Upper lobe of left lung (tissue), 6 donors: ENCODE results near the gene KIDINS220. TPM values are rescaled to one million over a fixed set of nuclear protein-coding genes. Genes with fewer than 3 reads are reported as not detected.

Experiments
- ATAC-seq, 2 donors: fragments of 200-7000 bp; cut with Tn5 transposase; one replicate each; pipeline ENCODE4 v1.9.1; 2022; ENCODE audit warnings: mild to moderate bottlenecking in 2 of 2, moderate library complexity in 2 of 2; ENCODE audit not compliant: low FRiP score in 2 of 2
- DNase-seq, 2 donors: peaks; one replicate each; pipeline ENCODE4 v3.0.0-alpha.2; 2019 to 2020
- H3K27ac ChIP-seq, 4 donors: fragments of 200-600 bp; sonication (generic); one replicate each; pipeline ENCODE4 v1.5.1; 2016 to 2019
- H3K27me3 ChIP-seq, 4 donors: fragments of 200-600 bp; sonication (generic); one replicate each; pipeline ENCODE4 v1.5.1; 2017 to 2019
- H3K36me3 ChIP-seq, 4 donors: fragments of 200-600 bp; sonication (generic); one replicate each; pipeline ENCODE4 v1.5.1; 2016 to 2019
- H3K4me1 ChIP-seq, 4 donors: fragments of 200-600 bp; sonication (generic); one replicate each; pipeline ENCODE4 v1.5.1; 2018 to 2019
- H3K4me3 ChIP-seq, 4 donors: fragments of 200-600 bp; sonication (generic); one replicate each; pipeline ENCODE4 v1.5.1; 2017 to 2019; ENCODE audit warnings: mild to moderate bottlenecking in 2 of 4, moderate library complexity in 1 of 4
- H3K9me3 ChIP-seq, 4 donors: fragments of 200-600 bp; sonication (generic); one replicate each; pipeline ENCODE4 v1.5.1; 2018 to 2019
- EP300 ChIP-seq, 4 donors: sonication (generic); formaldehyde crosslinking; IDR thresholded peaks; one replicate each; pipeline ENCODE4 v1.5.1; 2017; ENCODE audit warnings: antibody characterized with exemption in 4 of 4, control low read depth in 2 of 4
- POLR2A ChIP-seq, 4 donors: fragments of 450-650 bp; IDR thresholded peaks; one replicate each; pipeline ENCODE4 v1.5.1; 2016 to 2017; ENCODE audit warnings: antibody characterized with exemption in 4 of 4, mild to moderate bottlenecking in 2 of 4
- POLR2AphosphoS5 ChIP-seq, 2 donors: sonication (generic); formaldehyde crosslinking; IDR thresholded peaks; one replicate each; pipeline ENCODE4 v1.5.1; 2017; ENCODE audit warnings: antibody characterized with exemption in 2 of 2
- WGBS, 2 donors: methylation state at CpG; one replicate each; pipeline ENCODE4 v1.1.5; 2017 to 2018; 5-methylcytosine and 5-hydroxymethylcytosine counted together
- total RNA-seq, 6 donors: library from RNA; depleted of rRNA in 4 of 6; stranded (reverse); fragments of >200 nt in 4 of 6; gene quantifications; one replicate each; pipeline versions ENCODE4 v1.1.0 to v1.2.1, GENCODE V29; 2016 to 2021
- TF ChIP-seq, protein P1 (sequence below), 6 experiments: fragments of 450-650 bp in 4 of 6; fragments of 200-600 bp in 2 of 6; sonication (generic) in 2 of 6; IDR thresholded peaks; one replicate each; pipeline ENCODE4 v1.5.1; 2016 to 2019; ENCODE audit warnings: antibody characterized with exemption in 6 of 6
- donor health status: DM: no; HTN: no; CAD: no; lungs with moderate emphysema.
- donor health status: DM: no; HTN: yes; CAD: no; lungs with severe emphysema.

The KIDINS220 gene
- total RNA-seq, 6 donors from 2014 or later = 58.2 to 136 (median 69.9) TPM

DNA sequence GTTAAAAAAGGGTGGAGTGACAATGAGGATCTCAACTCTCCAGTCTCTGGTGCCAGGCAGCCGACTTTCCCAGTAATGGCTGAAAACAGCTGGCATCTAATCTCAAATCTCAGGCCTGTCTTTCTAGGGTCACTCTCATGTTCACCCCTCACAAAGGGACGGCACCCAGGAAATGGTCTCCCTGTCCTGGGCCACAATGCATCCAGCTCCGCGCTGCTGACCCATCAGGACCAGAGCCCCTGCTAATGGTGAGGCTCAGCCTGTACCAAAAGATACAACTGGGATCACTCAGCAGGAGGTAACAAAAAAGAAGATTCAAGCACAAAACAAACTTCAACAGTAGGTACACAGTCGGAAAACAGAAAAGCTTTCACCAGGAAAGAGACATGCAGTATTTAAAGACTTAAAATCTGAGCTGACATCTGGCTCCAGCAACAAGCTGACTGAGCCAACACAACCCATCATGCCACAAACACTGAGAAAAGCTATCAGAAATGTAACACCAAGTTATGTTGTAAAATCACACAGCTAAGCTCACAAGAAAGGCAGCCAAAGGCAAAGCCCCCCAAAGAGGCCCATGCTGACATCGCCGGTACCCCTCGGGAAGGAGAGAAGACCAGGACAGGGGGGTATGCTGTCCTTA is 13.6 kb upstream of the KIDINS220 start:
- 90 to 93% methylated on average over 8 of the region's 8 CpGs for WGBS, 2 donors

DNA sequence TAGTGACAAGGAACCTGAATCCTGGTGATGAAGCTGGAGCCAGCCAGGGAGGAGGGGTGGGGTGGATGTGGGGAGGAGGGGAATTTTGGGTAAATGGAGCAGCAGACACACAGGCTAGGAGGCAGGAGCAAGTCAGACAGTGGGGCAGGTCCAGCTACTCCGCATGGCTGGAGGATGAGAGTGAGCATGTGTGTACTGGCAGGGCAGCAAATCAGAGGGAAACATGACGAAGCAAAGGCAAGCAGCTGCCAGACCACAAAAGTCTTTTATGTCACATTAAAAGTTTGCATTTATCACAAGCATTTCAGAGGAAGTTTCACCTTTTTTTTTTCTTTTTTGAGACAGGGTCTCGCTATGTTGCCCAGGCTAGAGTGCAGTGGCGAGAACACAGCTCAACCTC is 11.9 kb upstream of the KIDINS220 start:
- Histone ChIP-seq H3K36me3 (no peaks in the 10 kb centered on the region), H3K4me1 (no peaks in the 10 kb centered on the region), H3K27me3 (no peaks in the 10 kb centered on the region), H3K9me3 (no peaks in the 10 kb centered on the region), H3K4me3 (no peak overlapping the region), H3K27ac (no peak overlapping the region)
- ATAC-seq (peak in 1 of 2 donors; percentile 73), DNase-seq (no peak)
- TF ChIP-seq EP300 (IDR thresholded peaks at IDR 0.05) (no peak), POLR2AphosphoS5 (IDR thresholded peaks at IDR 0.05) (no peak), POLR2A (IDR thresholded peaks at IDR 0.05) (no peak)
- TF ChIP-seq, protein P1, sequence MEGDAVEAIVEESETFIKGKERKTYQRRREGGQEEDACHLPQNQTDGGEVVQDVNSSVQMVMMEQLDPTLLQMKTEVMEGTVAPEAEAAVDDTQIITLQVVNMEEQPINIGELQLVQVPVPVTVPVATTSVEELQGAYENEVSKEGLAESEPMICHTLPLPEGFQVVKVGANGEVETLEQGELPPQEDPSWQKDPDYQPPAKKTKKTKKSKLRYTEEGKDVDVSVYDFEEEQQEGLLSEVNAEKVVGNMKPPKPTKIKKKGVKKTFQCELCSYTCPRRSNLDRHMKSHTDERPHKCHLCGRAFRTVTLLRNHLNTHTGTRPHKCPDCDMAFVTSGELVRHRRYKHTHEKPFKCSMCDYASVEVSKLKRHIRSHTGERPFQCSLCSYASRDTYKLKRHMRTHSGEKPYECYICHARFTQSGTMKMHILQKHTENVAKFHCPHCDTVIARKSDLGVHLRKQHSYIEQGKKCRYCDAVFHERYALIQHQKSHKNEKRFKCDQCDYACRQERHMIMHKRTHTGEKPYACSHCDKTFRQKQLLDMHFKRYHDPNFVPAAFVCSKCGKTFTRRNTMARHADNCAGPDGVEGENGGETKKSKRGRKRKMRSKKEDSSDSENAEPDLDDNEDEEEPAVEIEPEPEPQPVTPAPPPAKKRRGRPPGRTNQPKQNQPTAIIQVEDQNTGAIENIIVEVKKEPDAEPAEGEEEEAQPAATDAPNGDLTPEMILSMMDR (IDR thresholded peaks at IDR 0.05) = no peak
- 61 to 64% methylated on average over 4 of the region's 4 CpGs for WGBS, 2 donors

More for the DNA sequence above, 13.6 kb upstream of the KIDINS220 start:
- DNase-seq (no peak), ATAC-seq (no peak)
- no peaks in the 10 kb centered on the region for H3K27me3 ChIP-seq
- no peak overlapping the region for H3K27ac ChIP-seq
- H3K4me1 ChIP-seq = no peaks in the 10 kb centered on the region
- TF ChIP-seq POLR2AphosphoS5 (IDR thresholded peaks at IDR 0.05) (no peak), POLR2A (IDR thresholded peaks at IDR 0.05) (no peak), EP300 (IDR thresholded peaks at IDR 0.05) (no peak)
- TF ChIP-seq, protein P1 (IDR thresholded peaks at IDR 0.05) = no peak
- H3K9me3 ChIP-seq = no peaks in the 10 kb centered on the region
- no peaks in the 10 kb centered on the region for H3K36me3 ChIP-seq
- H3K4me3 ChIP-seq = no peak overlapping the region

DNA sequence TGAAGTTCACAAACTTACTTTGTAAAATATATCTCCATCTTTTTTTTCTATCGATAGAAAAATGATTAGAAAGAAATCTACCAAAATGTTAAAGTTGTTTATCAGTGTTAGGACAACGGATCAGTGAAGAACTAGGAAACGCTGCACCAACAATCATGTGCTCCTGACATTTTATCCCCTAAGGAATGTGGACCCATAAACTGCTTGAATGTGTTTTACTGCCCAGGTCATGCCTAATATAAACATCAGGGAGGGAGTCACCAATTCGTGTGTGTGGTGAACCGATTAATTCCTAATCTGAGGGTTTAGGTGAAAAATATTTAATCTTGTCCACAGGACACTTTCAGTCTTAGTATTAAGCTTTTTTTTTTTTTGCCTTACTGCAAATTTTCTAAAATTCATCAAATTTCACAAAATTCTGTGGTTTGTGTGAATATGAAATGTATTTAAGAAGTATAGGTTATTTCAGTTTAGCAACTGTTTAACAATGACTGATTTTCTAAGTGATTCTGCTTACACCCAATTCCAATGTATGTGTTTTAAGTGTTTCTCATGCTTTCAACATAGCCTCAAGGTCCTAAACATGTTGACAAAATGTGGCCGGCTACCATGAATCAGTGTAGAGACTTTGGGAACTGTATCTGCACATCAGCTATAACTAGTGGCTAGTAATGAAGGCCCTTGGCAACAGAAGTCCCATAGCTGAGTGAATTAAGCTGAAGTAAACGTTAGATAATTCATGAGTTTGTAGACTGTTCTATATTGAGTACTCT is 11.1 kb upstream of the KIDINS220 start:
- H3K4me3 ChIP-seq = no peak overlapping the region
- no peaks in the 10 kb centered on the region for H3K36me3 ChIP-seq
- H3K27me3 ChIP-seq = no peaks in the 10 kb centered on the region
- H3K9me3 ChIP-seq = no peaks in the 10 kb centered on the region
- no peaks in the 10 kb centered on the region for H3K4me1 ChIP-seq
- DNase-seq (no peak), ATAC-seq (no peak)
- TF ChIP-seq POLR2AphosphoS5 (IDR thresholded peaks at IDR 0.05) (no peak), EP300 (IDR thresholded peaks at IDR 0.05) (no peak), POLR2A (IDR thresholded peaks at IDR 0.05) (no peak)
- TF ChIP-seq, protein P1 (IDR thresholded peaks at IDR 0.05) = no peak
- 72 to 74% methylated on average over 7 of the region's 7 CpGs for WGBS, 2 donors
- no peak overlapping the region for H3K27ac ChIP-seq

DNA sequence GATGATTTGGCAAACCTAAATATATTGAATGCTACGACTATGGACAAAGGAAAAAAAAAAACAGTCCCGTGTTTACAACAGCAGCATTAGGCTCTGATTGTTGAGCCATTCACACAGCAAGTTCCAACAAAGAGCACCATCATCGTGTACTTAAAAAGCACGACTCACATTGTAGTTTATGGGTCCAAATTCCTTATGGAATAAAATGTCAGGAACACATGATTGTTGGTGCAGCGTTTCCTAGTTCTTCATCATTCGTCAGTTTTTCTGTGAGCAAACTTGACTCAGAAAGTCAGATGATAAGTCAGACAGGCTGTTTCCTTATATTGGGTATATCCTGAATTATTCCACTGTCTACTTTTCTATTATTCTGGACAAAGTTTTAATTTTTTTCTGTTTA is 10.0 kb upstream of the KIDINS220 start:
- H3K4me1 ChIP-seq = no peaks in the 10 kb centered on the region
- TF ChIP-seq EP300 (IDR thresholded peaks at IDR 0.05) (no peak), POLR2AphosphoS5 (IDR thresholded peaks at IDR 0.05) (no peak), POLR2A (IDR thresholded peaks at IDR 0.05) (no peak)
- TF ChIP-seq, protein P1 (IDR thresholded peaks at IDR 0.05) = no peak
- H3K36me3 ChIP-seq = no peaks in the 10 kb centered on the region
- DNase-seq (no peak), ATAC-seq (no peak)
- no peak overlapping the region for H3K27ac ChIP-seq
- no peak overlapping the region for H3K4me3 ChIP-seq
- no peaks in the 10 kb centered on the region for H3K9me3 ChIP-seq
- no peaks in the 10 kb centered on the region for H3K27me3 ChIP-seq
- 79 to 87% methylated on average over 6 of the region's 6 CpGs for WGBS, 2 donors
